Mucosa of descending colon (tissue), 3 donors: ENCODE measurements around the gene KIAA0586. TPM values are rescaled to one million over a fixed set of nuclear protein-coding genes. Genes with fewer than 3 reads are reported as not detected.

Source experiments
- ATAC-seq: fragments of 200-7000 bp; cut with Tn5 transposase; one replicate; pipeline ENCODE4 v1.9.1; 2020; ENCODE audit warnings: mild to moderate bottlenecking, moderate library complexity
- DNase-seq, 3 donors: peaks; one replicate each; pipeline ENCODE4 v3.0.0-alpha.2; 2020
- H3K36me3 ChIP-seq: fragments of 200-600 bp; one replicate; pipeline ENCODE4 v1.8.0; 2021; ENCODE audit warnings: low read depth, mild to moderate bottlenecking
- H3K4me1 ChIP-seq: fragments of 200-600 bp; one replicate; pipeline ENCODE4 v1.8.0; 2021; ENCODE audit warnings: low read depth, mild to moderate bottlenecking
- H3K4me3 ChIP-seq: fragments of 200-600 bp; one replicate; pipeline ENCODE4 v1.8.0; 2021; ENCODE audit warnings: mild to moderate bottlenecking
- H3K9me3 ChIP-seq: fragments of 200-600 bp; one replicate; pipeline ENCODE4 v1.8.0; 2021; ENCODE audit warnings: mild to moderate bottlenecking
- CTCF ChIP-seq: fragments of 200-600 bp; IDR thresholded peaks from one replicate; pipeline ENCODE4 v1.8.0; 2022; ENCODE audit warnings: antibody characterized with exemption, mild to moderate bottlenecking
- intact Hi-C, 2 donors: fragments of 100-400 bp; cut with DNase I in 1 of 2; cut with micrococcal nuclease in 1 of 2; formaldehyde crosslinking; loops; one replicate each; pipeline versions ENCODE4 v1.11.0 to v1.11.1; 2022; cut with DNase I, micrococcal nuclease
- total RNA-seq, 3 donors: library from RNA; stranded (reverse); fragmentation: NEBNext Ultra II Directional in 2 of 3; extraction: Animal tissue kit (Norgen Biotek cat#: 25700) in 2 of 3; gene quantifications; one replicate each; pipeline versions ENCODE4 v1.2.1 to v1.2.4, GENCODE V29; 2021 to 2023
- donor health status: DM: no; HTN: no; CAD: no; lungs with moderate emphysema.
- donor health status: DM: no; HTN: no; CAD: no.
- donor health status: DM: no; HTN: yes; CAD: no.

Gene KIAA0586
- total RNA-seq, 3 donors from 2014 or later = 15.1 to 17.4 (median 17.4) TPM

- intact Hi-C loops = no loop called here
- TF ChIP-seq CTCF = no peak
- no peaks in the 10 kb centered on the region for H3K9me3 ChIP-seq
- peaks cover 4% of the 10 kb centered on the region for H3K4me1 ChIP-seq
- no peak overlapping the region for H3K4me3 ChIP-seq
- no peaks in the 10 kb centered on the region for H3K36me3 ChIP-seq
- DNase-seq = no peak
- ATAC-seq = no peak
These were observed 29.0 kb upstream of the KIAA0586 start for GRCh38 chr14:58398495-58398894.

- TF ChIP-seq CTCF = no peak
- H3K9me3 ChIP-seq = no peaks in the 10 kb centered on the region
- DNase-seq = no peak
- peaks cover 4% of the 10 kb centered on the region for H3K4me1 ChIP-seq
- intact Hi-C loops = no loop called here
- H3K4me3 ChIP-seq = no peak overlapping the region
- ATAC-seq = no peak
- no peaks in the 10 kb centered on the region for H3K36me3 ChIP-seq
These were observed 28.6 kb upstream of the KIAA0586 start for GRCh38 chr14:58398895-58399294.

- H3K4me3 ChIP-seq = no peak overlapping the region
- DNase-seq (peak in 1 of 3 donors; percentile 14), ATAC-seq (no peak)
- intact Hi-C loops = no loop called here
- peaks cover 3% of the 10 kb centered on the region for H3K4me1 ChIP-seq
- no peak for TF ChIP-seq CTCF
- no peaks in the 10 kb centered on the region for H3K9me3 ChIP-seq
- H3K36me3 ChIP-seq = no peaks in the 10 kb centered on the region
These were observed 25.9 kb upstream of the KIAA0586 start for GRCh38 chr14:58401587-58401986.

GRCh38 chr14:58408681-58409215 lies 18.8 kb upstream of the KIAA0586 start:
- ATAC-seq (no peak), DNase-seq (no peak)
- H3K9me3 ChIP-seq = no peaks in the 10 kb centered on the region
- intact Hi-C loops = no loop called here
- H3K36me3 ChIP-seq = no peaks in the 10 kb centered on the region
- no peaks in the 10 kb centered on the region for H3K4me1 ChIP-seq
- no peak for TF ChIP-seq CTCF
- H3K4me3 ChIP-seq = no peak overlapping the region

- TF ChIP-seq CTCF = no peak
- DNase-seq (no peak), ATAC-seq (peak; percentile 54)
- no peaks in the 10 kb centered on the region for H3K9me3 ChIP-seq
- intact Hi-C loops = no loop called here
- no peaks in the 10 kb centered on the region for H3K36me3 ChIP-seq
- no peaks in the 10 kb centered on the region for H3K4me1 ChIP-seq
- no peak overlapping the region for H3K4me3 ChIP-seq
These were observed 12.7 kb upstream of the KIAA0586 start for GRCh38 chr14:58414845-58415244.
